Stomach smooth muscle (tissue), 2 donors: ENCODE data around the gene AKR1C2.
"Not testable (repeated sequence)": the region's sequence is repeated elsewhere in the genome, so short reads cannot be mapped to it uniquely, and the experiment has no call there.

Experiments used
- H3K27ac ChIP-seq: one replicate; pipeline ENCODE4 v1.7.0; 2013; ENCODE audit warnings: mild to moderate bottlenecking, low read length, inconsistent platforms
- H3K27me3 ChIP-seq, 2 donors: one replicate each; pipeline ENCODE4 v1.7.0; 2013; ENCODE audit warnings: low read length in 2 of 2; ENCODE audit not compliant: insufficient read depth in 2 of 2, control insufficient read depth in 1 of 2
- H3K36me3 ChIP-seq, 2 donors: one replicate each; pipeline ENCODE4 v1.7.0; 2013; ENCODE audit warnings: low read length in 2 of 2; ENCODE audit not compliant: control insufficient read depth in 2 of 2, insufficient read depth in 2 of 2
- H3K4me1 ChIP-seq: one replicate; pipeline ENCODE4 v1.7.0; 2013; ENCODE audit warnings: low read length; ENCODE audit not compliant: control insufficient read depth, insufficient read depth
- H3K4me3 ChIP-seq, 2 donors: one replicate each; pipeline ENCODE4 v1.7.0; 2013; ENCODE audit warnings: low read length in 2 of 2
- H3K9ac ChIP-seq, 2 donors: one replicate each; pipeline ENCODE4 v1.7.0; 2013; ENCODE audit warnings: low read length in 2 of 2, mild to moderate bottlenecking in 1 of 2
- H3K9me3 ChIP-seq, 2 donors: one replicate each; pipeline ENCODE4 v1.7.0; 2013; ENCODE audit warnings: low read length in 2 of 2; ENCODE audit not compliant: control insufficient read depth in 2 of 2
- donor health status: healthy.
- donor health status: Pancreatic carcinoma.

Gene AKR1C2

DNA sequence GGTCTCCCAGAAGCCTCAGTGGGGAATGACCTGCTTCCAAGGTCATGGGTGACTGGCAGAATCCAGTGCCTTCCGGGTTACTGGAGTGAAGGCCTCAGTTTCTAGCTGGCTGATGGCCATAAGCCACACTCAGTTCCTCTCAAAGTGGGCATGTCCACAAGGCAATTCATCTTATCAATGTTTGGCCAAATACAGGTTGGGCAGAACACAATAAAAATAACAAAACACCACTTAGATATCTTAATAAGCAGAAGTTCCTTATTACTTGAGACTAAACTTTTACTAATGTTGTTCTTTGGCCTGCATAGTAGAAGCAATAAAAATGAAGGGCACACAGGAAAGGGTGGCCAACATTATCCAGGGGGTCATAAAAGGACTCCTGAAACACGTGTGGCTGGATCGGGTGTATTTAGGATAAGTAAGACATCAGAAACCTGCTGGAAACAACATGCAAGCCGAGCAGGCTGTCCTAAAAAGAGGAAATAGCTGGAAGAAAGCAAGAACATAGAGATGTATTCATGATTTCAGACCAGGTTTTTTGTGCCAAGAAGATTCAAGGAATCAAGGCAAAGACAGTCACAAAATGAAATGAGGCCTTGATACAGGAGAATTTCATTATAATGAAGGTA lies 19.6 kb upstream of the AKR1C2 start:
- H3K36me3 ChIP-seq, result no peaks in the 10 kb centered on the region

GRCh38 chr10:5021624-5022290 lies 18.1 kb upstream of the AKR1C2 start:
- not testable (repeated sequence) for H3K9ac ChIP-seq, H3K4me3 ChIP-seq, H3K9me3 ChIP-seq, H3K27ac ChIP-seq, H3K4me1 ChIP-seq, H3K27me3 ChIP-seq, H3K36me3 ChIP-seq

More for the DNA sequence above, 19.6 kb upstream of the AKR1C2 start:
- Histone ChIP-seq H3K9me3 (no peaks in the 10 kb centered on the region), H3K27ac (no peak overlapping the region), H3K27me3 (no peaks in the 10 kb centered on the region), H3K4me1 (peaks cover 2% of the 10 kb centered on the region), H3K4me3 (no peak overlapping the region), H3K9ac (no peak overlapping the region)

DNA sequence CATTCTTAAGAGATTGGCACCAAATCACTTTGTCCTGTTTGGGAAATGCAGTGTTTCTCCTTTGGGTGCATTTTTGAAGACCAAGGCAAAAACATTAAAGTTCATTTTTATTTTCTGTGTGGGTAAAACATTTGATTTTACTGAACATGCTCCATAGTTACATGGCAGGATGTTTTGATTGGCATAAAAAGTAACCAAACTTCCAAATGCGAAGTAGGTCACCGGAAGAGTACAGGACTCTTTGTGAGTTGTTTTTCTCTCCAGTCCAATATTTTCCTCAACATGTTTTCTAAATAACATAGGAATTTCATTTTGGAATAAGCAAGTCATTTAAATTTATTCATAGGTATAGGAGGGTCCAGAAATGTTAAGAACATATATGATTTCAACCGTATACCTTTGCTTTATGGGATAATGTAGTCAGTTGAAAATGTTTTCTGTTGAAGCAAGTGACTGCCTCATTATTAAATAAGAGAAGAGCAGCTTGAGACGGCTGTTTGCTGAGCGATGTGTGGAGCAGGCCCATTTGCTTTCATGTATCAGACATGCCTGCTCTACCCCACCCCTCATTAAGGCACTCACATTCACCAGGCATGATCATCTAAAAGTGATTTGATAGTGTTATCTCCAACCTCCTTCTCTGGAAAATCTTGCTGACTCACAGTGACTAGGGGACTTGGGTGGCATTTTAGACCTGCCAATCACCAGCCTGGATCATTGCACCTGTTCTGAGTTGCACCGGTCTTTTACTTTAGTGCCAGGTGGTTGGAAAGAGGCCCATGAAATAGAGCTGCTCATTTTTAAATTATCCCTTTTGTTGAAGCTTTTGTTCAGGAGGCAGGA lies 16.3 kb upstream of the AKR1C2 start:
- H3K27me3 ChIP-seq, H3K36me3 ChIP-seq, H3K4me1 ChIP-seq, H3K27ac ChIP-seq, H3K9me3 ChIP-seq, H3K9ac ChIP-seq, H3K4me3 ChIP-seq: not testable (repeated sequence)

DNA sequence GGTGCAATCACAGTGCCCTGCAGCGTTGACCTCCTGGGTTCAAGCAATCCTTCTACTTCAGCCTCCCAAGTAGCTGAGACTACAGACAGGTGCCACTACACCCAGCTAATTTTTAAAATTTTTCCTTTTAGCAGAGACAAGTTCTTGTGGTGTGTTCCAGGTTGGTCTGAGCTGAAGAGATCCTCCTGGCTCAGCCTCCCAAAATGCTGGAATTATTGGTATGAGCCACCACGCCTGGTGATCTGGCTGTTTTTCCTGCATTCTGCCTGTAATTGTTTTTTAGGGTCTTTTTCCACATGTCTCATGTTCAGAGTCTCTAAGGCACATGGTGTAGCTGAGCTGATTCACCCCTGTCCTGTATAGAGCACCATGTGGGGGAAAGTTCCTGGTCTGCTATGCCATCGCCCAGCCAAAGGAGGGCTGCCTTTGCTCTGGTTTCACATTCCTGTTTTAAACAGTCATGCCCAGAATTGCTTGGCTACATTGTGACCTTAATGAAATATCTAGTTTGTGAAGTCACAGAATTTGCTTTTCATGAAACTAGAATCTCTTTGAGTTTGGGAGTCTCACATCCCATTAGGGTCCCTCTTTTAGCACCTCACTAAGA lies 15.1 kb upstream of the AKR1C2 start:
- not testable (repeated sequence) for H3K27ac ChIP-seq, H3K27me3 ChIP-seq, H3K4me1 ChIP-seq, H3K9ac ChIP-seq, H3K9me3 ChIP-seq, H3K4me3 ChIP-seq, H3K36me3 ChIP-seq

GRCh38 chr10:5018134-5018533 lies 14.5 kb upstream of the AKR1C2 start:
- Histone ChIP-seq H3K9me3 (no peaks in the 10 kb centered on the region), H3K27ac (no peak overlapping the region), H3K4me1 (peaks cover 2% of the 10 kb centered on the region), H3K36me3 (no peaks in the 10 kb centered on the region), H3K4me3 (no peak overlapping the region), H3K9ac (no peak overlapping the region), H3K27me3 (no peaks in the 10 kb centered on the region)

DNA sequence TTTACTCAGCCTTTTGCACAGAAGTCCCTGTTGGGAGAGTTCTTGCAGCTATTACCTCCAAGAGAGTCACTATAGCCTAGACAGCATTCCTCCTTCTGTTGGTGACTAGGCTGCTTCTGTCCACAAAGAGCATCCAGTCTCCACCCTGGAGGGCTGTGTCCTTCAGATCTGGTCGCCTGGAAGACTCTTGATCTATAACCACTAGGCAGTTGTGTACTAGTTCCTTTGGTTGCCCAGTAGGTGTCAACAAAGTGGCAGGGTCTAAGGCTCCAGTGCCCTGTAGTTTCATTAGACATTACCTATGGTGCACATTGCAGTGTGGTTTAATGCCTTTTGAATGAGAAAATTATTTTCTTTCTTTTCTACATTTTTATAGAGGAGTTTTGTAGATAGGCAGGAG lies 11.3 kb upstream of the AKR1C2 start:
- Histone ChIP-seq H3K4me1 (peaks cover 2% of the 10 kb centered on the region), H3K9ac (no peak overlapping the region), H3K27me3 (no peaks in the 10 kb centered on the region), H3K9me3 (no peaks in the 10 kb centered on the region), H3K4me3 (no peak overlapping the region), H3K36me3 (no peaks in the 10 kb centered on the region), H3K27ac (no peak overlapping the region)

DNA sequence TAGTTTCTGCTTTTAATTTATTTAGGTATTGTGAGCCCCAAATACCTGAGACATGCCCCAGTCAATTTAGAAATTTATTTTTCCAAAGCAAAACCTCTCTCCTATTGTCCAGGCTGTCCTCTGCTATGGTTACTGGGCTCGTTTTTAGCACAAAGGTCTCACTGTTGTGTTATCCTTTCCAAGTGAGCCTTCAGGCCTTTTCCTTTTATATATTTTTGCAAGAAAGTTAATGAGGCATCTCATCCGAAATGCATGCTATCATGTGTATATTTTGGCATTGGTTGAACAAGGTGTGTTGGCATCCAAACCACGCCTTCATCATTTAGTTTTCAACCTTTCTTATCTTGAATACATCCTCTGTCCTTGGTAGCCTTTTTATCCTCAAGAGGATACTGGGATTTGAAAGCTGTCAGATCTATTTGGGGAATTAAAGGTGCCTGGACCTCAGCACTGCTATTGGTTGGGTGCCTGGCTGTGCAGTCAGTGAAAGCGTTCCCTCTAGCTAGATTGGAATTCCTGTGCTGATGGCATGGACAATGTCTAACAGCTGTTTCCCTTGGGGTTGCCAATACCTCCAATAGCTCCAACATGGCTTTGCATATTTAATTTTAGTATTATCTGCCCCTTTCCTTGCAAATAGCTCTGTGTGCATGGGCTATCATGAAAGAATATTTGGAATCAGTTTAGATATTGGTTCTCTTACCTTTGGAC lies 10.7 kb upstream of the AKR1C2 start:
- not testable (repeated sequence) for H3K9ac ChIP-seq, H3K27ac ChIP-seq

DNA sequence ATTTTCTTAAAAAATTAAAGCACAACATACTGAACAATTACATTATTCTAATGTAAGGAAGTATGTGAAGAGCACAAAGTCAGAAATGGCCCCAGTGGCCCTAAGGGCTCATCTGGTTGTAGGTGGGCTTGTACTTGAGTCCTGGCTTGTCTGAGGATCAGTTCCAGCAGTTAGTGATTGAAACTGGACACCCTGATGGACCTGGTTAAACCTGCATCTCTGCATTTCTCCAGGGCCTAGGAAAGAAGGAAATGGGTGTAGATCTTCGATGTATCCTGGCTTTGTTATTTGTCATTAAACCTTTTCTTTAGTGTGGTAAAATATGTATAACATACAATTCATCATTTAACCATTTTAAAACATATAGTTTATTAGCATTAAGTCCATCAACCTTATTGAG lies 9.7 kb upstream of the AKR1C2 start:
- no peak overlapping the region for H3K27ac ChIP-seq
- no peaks in the 10 kb centered on the region for H3K27me3 ChIP-seq
- H3K4me3 ChIP-seq, result no peak overlapping the region
- no peaks in the 10 kb centered on the region for H3K36me3 ChIP-seq
- no peak overlapping the region for H3K9ac ChIP-seq
- H3K4me1 ChIP-seq, result no peaks in the 10 kb centered on the region
- no peaks in the 10 kb centered on the region for H3K9me3 ChIP-seq

More for the DNA sequence above, 10.7 kb upstream of the AKR1C2 start:
- not testable (repeated sequence) for H3K27me3 ChIP-seq, H3K4me1 ChIP-seq, H3K9me3 ChIP-seq, H3K36me3 ChIP-seq, H3K4me3 ChIP-seq

GRCh38 chr10:5012595-5012994 lies 8.9 kb upstream of the AKR1C2 start:
- no peak overlapping the region for H3K27ac ChIP-seq
- no peak overlapping the region for H3K4me3 ChIP-seq
- no peaks in the 10 kb centered on the region for H3K27me3 ChIP-seq
- no peaks in the 10 kb centered on the region for H3K4me1 ChIP-seq
- H3K36me3 ChIP-seq, result no peaks in the 10 kb centered on the region
- H3K9ac ChIP-seq, result no peak overlapping the region
- no peaks in the 10 kb centered on the region for H3K9me3 ChIP-seq

- H3K36me3 ChIP-seq, H3K4me3 ChIP-seq, H3K4me1 ChIP-seq, H3K27me3 ChIP-seq, H3K9ac ChIP-seq, H3K27ac ChIP-seq, H3K9me3 ChIP-seq: not testable (repeated sequence)
These were observed 7.7 kb upstream of the AKR1C2 start for GRCh38 chr10:5011392-5011791.
